NT2/D1 (cell line): ENCODE data around the gene ARFGAP2.

ENCODE experiments used
- DNase-seq: peaks from one replicate; pipeline ENCODE4 v3.0.0-alpha.2; 2011; ENCODE audit warnings: low read depth, low spot score
- H3K27me3 ChIP-seq: 2 replicates; pipeline ENCODE4 v1.6.0; 2011; ENCODE audit warnings: mild to moderate bottlenecking; ENCODE audit not compliant: insufficient read length, insufficient read depth
- H3K36me3 ChIP-seq: 2 replicates; pipeline ENCODE4 v1.6.1; 2011; ENCODE audit warnings: mild to moderate bottlenecking, low read length, mixed read lengths; ENCODE audit not compliant: insufficient read depth, insufficient read length
- H3K4me1 ChIP-seq: 2 replicates; pipeline ENCODE4 v1.5.1; 2011; ENCODE audit not compliant: insufficient read depth, insufficient read length
- H3K4me3 ChIP-seq: 2 replicates; pipeline ENCODE4 v1.5.1; 2011; ENCODE audit warnings: low read depth; ENCODE audit not compliant: insufficient read length
- H3K9ac ChIP-seq: 2 replicates; pipeline ENCODE4 v1.6.0; 2011; ENCODE audit warnings: low read depth; ENCODE audit not compliant: insufficient read length
- H3K9me3 ChIP-seq: 2 replicates; pipeline ENCODE4 v1.5.1; 2011; ENCODE audit warnings: mild to moderate bottlenecking, low read length; ENCODE audit not compliant: insufficient read depth
- SUZ12 ChIP-seq: IDR thresholded peaks from 2 replicates; pipeline ENCODE4 v1.6.1; 2011; ENCODE audit not compliant: insufficient read length, insufficient read depth; ENCODE audit errors: extremely low read depth
- YY1 ChIP-seq: IDR thresholded peaks from 2 replicates; pipeline ENCODE4 v1.6.1; 2011; ENCODE audit not compliant: insufficient read length, insufficient read depth
- ZNF274 ChIP-seq: IDR thresholded peaks from 2 replicates; pipeline ENCODE4 v1.6.1; 2011; ENCODE audit warnings: mild to moderate bottlenecking, low read depth, low read length

ARFGAP2 gene

DNA sequence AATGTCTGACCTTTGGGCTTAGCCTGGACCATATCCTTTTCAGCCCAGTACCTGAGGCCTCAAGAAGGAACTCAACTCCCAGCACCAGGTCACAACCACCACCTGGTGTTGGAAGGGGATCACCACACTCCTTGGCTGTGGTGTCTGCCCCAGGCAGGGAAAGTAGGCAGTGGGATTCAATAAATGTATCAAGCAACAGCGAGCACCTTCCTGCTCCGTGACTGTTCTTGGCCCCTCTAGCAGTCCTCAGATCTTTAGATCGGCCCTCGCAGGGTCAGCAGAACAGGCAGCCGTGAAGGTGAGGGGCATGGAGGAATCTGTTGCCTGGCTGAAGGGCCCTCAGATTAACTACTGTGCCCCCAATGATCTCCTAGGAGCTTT is 15.9 kb downstream of the ARFGAP2 start:
- Histone ChIP-seq H3K36me3 (peaks cover 63% of the 10 kb centered on the region), H3K4me3 (no peak overlapping the region), H3K27me3 (no peaks in the 10 kb centered on the region), H3K9ac (peak overlapping the region; percentile 52), H3K4me1 (peaks cover 12% of the 10 kb centered on the region), H3K9me3 (no peaks in the 10 kb centered on the region)
- DNase-seq, result no peak
- TF ChIP-seq ZNF274 (no peak), SUZ12 (no peak), YY1 (no peak)

DNA sequence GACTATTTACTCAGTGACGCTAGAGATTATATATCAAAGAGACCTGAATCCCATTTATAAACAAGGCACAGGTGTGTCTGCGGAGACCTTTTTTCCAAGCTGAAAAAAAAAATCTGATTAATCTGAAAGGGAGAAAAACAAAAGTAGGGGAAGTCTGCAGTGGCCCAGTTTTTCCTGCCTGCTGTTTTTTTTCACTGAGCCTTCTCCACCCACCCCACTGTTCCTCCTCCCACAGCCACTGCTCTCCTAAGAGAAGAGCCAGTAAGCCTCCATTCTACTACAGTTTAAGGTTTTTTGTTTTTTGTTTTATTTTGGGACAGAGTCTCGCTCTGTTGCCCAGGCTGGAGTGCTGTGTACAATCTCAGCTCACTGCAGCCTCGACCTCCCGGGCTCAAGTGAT is 18.4 kb downstream of the ARFGAP2 start:
- TF ChIP-seq SUZ12 (no peak), YY1 (no peak), ZNF274 (no peak)
- H3K9ac ChIP-seq, result no peak overlapping the region
- no peak for DNase-seq
- no peaks in the 10 kb centered on the region for H3K9me3 ChIP-seq
- peaks cover 39% of the 10 kb centered on the region for H3K36me3 ChIP-seq
- H3K4me1 ChIP-seq, result peaks cover 9% of the 10 kb centered on the region
- no peaks in the 10 kb centered on the region for H3K27me3 ChIP-seq
- H3K4me3 ChIP-seq, result no peak overlapping the region

DNA sequence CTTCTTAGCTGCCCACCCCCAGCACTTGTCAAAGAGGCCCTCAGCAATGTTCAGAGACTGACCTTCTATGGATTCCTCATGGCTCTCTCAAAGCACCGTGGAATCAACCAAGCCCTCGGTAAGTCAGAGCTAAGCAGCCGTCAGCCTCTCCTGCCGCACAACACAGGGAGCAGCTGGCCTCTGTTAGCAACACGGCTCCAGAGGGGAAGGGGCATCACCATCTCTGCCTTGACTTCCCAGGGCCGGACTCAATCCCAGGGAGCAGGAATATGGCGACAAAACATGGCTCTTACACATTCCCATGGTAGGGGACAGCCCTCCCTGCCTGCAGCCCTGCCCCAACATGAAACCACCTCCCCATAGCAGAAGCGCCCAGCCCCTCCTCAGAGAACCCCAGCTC is 18.9 kb downstream of the ARFGAP2 start:
- Histone ChIP-seq H3K4me3 (no peak overlapping the region), H3K36me3 (peaks cover 34% of the 10 kb centered on the region), H3K9ac (no peak overlapping the region), H3K9me3 (no peaks in the 10 kb centered on the region), H3K27me3 (no peaks in the 10 kb centered on the region), H3K4me1 (peaks cover 10% of the 10 kb centered on the region)
- no peak for DNase-seq
- TF ChIP-seq SUZ12 (no peak), ZNF274 (no peak), YY1 (no peak)

DNA sequence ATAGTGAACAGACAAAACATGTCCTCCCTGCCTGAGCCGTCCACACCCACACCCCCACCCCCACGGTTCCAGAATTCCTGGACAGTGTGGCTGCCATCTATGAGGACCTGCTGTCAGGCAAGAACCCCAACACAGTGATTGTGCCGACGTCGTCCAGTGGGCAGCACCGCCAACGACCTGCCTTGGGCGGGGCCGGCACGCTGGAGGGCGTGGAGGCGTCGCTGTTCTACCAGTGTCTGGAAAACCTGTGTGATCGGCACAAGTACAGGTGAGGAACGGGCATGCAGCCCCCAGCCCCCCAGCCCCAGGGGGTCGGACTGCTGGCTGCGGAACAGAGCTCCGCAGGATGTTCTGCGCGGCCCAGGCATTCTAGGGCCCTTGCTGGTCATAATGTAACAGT is 19.7 kb downstream of the ARFGAP2 start:
- Histone ChIP-seq H3K27me3 (no peaks in the 10 kb centered on the region), H3K36me3 (peaks cover 26% of the 10 kb centered on the region), H3K9ac (no peak overlapping the region), H3K4me3 (no peak overlapping the region), H3K4me1 (peaks cover 11% of the 10 kb centered on the region), H3K9me3 (no peaks in the 10 kb centered on the region)
- TF ChIP-seq ZNF274 (no peak), YY1 (no peak), SUZ12 (no peak)
- DNase-seq, result no peak

DNA sequence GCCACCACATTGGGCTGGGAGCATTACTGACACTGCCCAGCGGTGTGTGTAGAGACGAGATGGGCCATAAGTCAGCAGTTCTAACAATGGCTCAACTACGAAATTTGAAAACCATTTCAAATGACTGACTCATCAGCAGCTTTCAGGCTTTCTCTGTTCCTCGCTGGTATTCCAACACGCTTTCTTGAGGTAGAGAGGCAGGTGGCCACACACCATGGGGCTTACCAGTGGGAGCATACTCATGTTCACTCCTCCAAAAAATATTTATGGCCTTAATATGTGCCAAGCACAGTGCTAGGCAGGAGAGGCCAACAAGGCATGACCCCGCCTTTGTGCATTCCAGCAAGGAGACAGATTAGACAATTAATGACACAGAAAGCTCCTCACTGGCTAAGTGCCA is 20.3 kb downstream of the ARFGAP2 start:
- no peak overlapping the region for H3K9ac ChIP-seq
- peaks cover 10% of the 10 kb centered on the region for H3K4me1 ChIP-seq
- TF ChIP-seq SUZ12, result no peak
- TF ChIP-seq ZNF274, result no peak
- DNase-seq, result no peak
- H3K27me3 ChIP-seq, result no peaks in the 10 kb centered on the region
- H3K4me3 ChIP-seq, result no peak overlapping the region
- peaks cover 21% of the 10 kb centered on the region for H3K36me3 ChIP-seq
- no peaks in the 10 kb centered on the region for H3K9me3 ChIP-seq

DNA sequence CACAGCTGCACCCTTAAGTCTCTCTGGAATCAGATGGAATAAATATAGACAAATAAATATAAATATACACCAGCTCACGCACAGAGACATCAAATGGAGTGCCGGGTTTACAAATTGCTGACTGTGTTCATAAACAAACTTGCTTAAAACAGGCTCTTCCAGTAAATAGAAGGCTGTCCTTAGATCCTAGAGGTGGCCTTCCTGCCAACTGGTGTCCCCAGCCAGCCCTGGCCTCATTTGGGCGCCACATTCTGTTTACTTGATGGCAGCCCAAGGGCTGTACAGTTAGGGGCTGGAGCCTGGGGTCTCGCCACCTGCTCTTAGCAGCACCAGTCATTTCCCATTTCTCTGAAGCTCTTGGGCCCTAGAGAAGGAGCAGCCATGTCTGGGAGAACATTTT is 20.8 kb downstream of the ARFGAP2 start:
- H3K4me1 ChIP-seq, result peaks cover 9% of the 10 kb centered on the region
- H3K9ac ChIP-seq, result no peak overlapping the region
- H3K27me3 ChIP-seq, result no peaks in the 10 kb centered on the region
- peaks cover 21% of the 10 kb centered on the region for H3K36me3 ChIP-seq
- H3K9me3 ChIP-seq, result no peaks in the 10 kb centered on the region
- no peak overlapping the region for H3K4me3 ChIP-seq
- no peak for DNase-seq
- TF ChIP-seq YY1 (no peak), SUZ12 (no peak), ZNF274 (no peak)

- no peak overlapping the region for H3K9ac ChIP-seq
- peaks cover 9% of the 10 kb centered on the region for H3K4me1 ChIP-seq
- H3K9me3 ChIP-seq, result no peaks in the 10 kb centered on the region
- H3K4me3 ChIP-seq, result no peak overlapping the region
- TF ChIP-seq YY1 (no peak), ZNF274 (no peak), SUZ12 (no peak)
- no peak for DNase-seq
- H3K36me3 ChIP-seq, result peaks cover 13% of the 10 kb centered on the region
- H3K27me3 ChIP-seq, result no peaks in the 10 kb centered on the region
Observed at GRCh38 chr11:47154616-47155570, 21.8 kb downstream of the ARFGAP2 start.
